ENCODE measurements around the gene ARSI. TPM values are rescaled to one million over a fixed set of nuclear protein-coding genes. Genes with fewer than 3 reads are reported as not detected.

The ARSI gene
- total RNA-seq, 1 experiment from 2014 or later, result 6.3 TPM

DNA sequence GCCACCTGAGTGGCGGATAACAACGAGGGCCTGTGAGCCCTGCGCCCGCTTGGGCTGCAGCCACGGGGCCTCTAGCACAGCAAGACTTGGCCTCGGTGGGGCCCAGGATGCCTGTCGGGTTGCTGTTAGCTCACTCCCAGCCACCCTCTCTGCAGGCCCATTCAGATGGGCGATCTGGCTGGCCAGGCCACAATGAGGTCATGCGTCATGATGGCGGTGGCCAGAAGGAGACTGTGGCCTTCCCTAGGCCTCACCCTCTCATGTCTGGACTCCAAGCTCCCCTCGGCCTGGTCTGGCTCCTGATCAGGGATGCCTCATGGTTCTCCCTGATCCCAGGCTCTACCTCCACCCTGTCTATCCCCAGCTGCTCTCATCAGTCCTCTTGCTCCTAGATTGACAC lies 35.8 kb upstream of the ARSI start:
- Histone ChIP-seq H2AFZ (ENCODE audit: low read length) (no peak overlapping the region), H4K20me1 (ENCODE audit: low read length) (no peaks in the 10 kb centered on the region), H3K9me3 (ENCODE audit: low read length) (no peaks in the 10 kb centered on the region), H3K9ac (ENCODE audit: low read length) (no peak overlapping the region), H3F3A (ENCODE audit: low read length, unreplicated experiment) (no peaks in the 10 kb centered on the region), H3K27ac (ENCODE audit: low read length) (no peak overlapping the region), H3K79me2 (ENCODE audit: low read length) (no peaks in the 10 kb centered on the region), H3K9me2 (replicated peaks; ENCODE audit: low read length) (peaks cover 7% of the 10 kb centered on the region), H3K4me2 (ENCODE audit: low read length) (no peak overlapping the region), H3K4me3 (ENCODE audit: low read length) (no peak overlapping the region), H3K36me3 (ENCODE audit: low read depth, low read length) (no peaks in the 10 kb centered on the region), H3K27me3 (ENCODE audit: low read length) (no peaks in the 10 kb centered on the region), H3K4me1 (ENCODE audit: insufficient read depth, low read length) (no peaks in the 10 kb centered on the region)
- intact Hi-C loops (cut with micrococcal nuclease), result no loop called here
- DNase-seq (no peak), ATAC-seq (no peak)
- ChIA-PET CTCF (no interaction called here), POLR2A (ENCODE audit: unreplicated experiment) (no interaction called here)
- TF ChIP-seq, protein P1, sequence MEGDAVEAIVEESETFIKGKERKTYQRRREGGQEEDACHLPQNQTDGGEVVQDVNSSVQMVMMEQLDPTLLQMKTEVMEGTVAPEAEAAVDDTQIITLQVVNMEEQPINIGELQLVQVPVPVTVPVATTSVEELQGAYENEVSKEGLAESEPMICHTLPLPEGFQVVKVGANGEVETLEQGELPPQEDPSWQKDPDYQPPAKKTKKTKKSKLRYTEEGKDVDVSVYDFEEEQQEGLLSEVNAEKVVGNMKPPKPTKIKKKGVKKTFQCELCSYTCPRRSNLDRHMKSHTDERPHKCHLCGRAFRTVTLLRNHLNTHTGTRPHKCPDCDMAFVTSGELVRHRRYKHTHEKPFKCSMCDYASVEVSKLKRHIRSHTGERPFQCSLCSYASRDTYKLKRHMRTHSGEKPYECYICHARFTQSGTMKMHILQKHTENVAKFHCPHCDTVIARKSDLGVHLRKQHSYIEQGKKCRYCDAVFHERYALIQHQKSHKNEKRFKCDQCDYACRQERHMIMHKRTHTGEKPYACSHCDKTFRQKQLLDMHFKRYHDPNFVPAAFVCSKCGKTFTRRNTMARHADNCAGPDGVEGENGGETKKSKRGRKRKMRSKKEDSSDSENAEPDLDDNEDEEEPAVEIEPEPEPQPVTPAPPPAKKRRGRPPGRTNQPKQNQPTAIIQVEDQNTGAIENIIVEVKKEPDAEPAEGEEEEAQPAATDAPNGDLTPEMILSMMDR (conservative IDR thresholded peaks at IDR 0.05; ENCODE audit: low read depth, low read length), result no peak
- no peak for TF ChIP-seq EZH2 (IDR thresholded peaks at IDR 0.05; ENCODE audit: low read length, unreplicated experiment)
- no peak for TF ChIP-seq EZH2phosphoT487 (IDR thresholded peaks at IDR 0.05; ENCODE audit: borderline replicate concordance, low read length)
- no TSS peak for BruUV-seq (replicated peaks)

DNA sequence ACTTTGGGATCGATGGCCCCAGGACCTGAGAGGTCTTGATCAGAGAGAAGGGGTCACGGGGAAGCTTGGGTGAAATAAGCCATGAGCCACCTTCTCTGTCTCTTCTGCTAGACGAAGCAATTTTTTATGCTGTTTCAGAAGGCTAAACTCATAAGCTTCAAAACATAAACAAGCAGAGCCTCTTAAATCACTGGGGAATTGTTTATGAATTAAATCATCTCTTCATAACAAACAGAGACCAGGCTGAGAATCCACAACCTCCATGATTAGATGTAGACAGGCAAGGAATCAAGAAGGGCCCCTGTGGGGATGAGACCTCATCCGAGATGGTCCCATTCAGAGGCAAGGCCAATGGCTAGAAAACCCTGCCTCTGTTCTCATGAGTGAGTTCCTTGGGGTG lies 33.1 kb upstream of the ARSI start:
- no peak for TF ChIP-seq EZH2 (IDR thresholded peaks at IDR 0.05; ENCODE audit: low read length, unreplicated experiment)
- TF ChIP-seq, protein P1 (conservative IDR thresholded peaks at IDR 0.05; ENCODE audit: low read depth, low read length), result no peak
- no peak for TF ChIP-seq EZH2phosphoT487 (IDR thresholded peaks at IDR 0.05; ENCODE audit: borderline replicate concordance, low read length)
- Histone ChIP-seq H3K79me2 (ENCODE audit: low read length) (no peaks in the 10 kb centered on the region), H3K4me1 (ENCODE audit: insufficient read depth, low read length) (no peaks in the 10 kb centered on the region), H4K20me1 (ENCODE audit: low read length) (no peaks in the 10 kb centered on the region), H2AFZ (ENCODE audit: low read length) (no peak overlapping the region), H3K9ac (ENCODE audit: low read length) (no peak overlapping the region), H3K9me2 (replicated peaks; ENCODE audit: low read length) (peaks cover 7% of the 10 kb centered on the region), H3K4me2 (ENCODE audit: low read length) (no peak overlapping the region), H3F3A (ENCODE audit: low read length, unreplicated experiment) (no peaks in the 10 kb centered on the region), H3K27me3 (ENCODE audit: low read length) (no peaks in the 10 kb centered on the region), H3K36me3 (ENCODE audit: low read depth, low read length) (no peaks in the 10 kb centered on the region), H3K9me3 (ENCODE audit: low read length) (no peaks in the 10 kb centered on the region), H3K27ac (ENCODE audit: low read length) (no peak overlapping the region), H3K4me3 (ENCODE audit: low read length) (no peak overlapping the region)
- BruUV-seq (replicated peaks), result no TSS peak
- ATAC-seq, result no peak
- CTCF ChIA-PET, result interaction anchor here (1.1 kb wide), 1 partner anchor 15 kb away, joined by 3 read pairs; no protein-coding TSS in a partner anchor
- POLR2A ChIA-PET (ENCODE audit: unreplicated experiment), result no interaction called here
- DNase-seq, result no peak
- intact Hi-C loops (cut with micrococcal nuclease), result no loop called here

- Histone ChIP-seq H3K27ac (ENCODE audit: low read length) (no peak overlapping the region), H3K9ac (ENCODE audit: low read length) (no peak overlapping the region), H3K9me2 (replicated peaks; ENCODE audit: low read length) (peaks cover 7% of the 10 kb centered on the region), H3F3A (ENCODE audit: low read length, unreplicated experiment) (no peaks in the 10 kb centered on the region), H3K9me3 (ENCODE audit: low read length) (no peaks in the 10 kb centered on the region), H3K4me1 (ENCODE audit: insufficient read depth, low read length) (no peaks in the 10 kb centered on the region), H3K4me3 (ENCODE audit: low read length) (no peak overlapping the region), H2AFZ (ENCODE audit: low read length) (no peak overlapping the region), H4K20me1 (ENCODE audit: low read length) (no peaks in the 10 kb centered on the region), H3K36me3 (ENCODE audit: low read depth, low read length) (no peaks in the 10 kb centered on the region), H3K79me2 (ENCODE audit: low read length) (no peaks in the 10 kb centered on the region), H3K27me3 (ENCODE audit: low read length) (no peaks in the 10 kb centered on the region), H3K4me2 (ENCODE audit: low read length) (no peak overlapping the region)
- DNase-seq (no peak), ATAC-seq (no peak)
- no TSS peak for BruUV-seq (replicated peaks)
- TF ChIP-seq EZH2phosphoT487 (IDR thresholded peaks at IDR 0.05; ENCODE audit: borderline replicate concordance, low read length) (no peak), EZH2 (IDR thresholded peaks at IDR 0.05; ENCODE audit: low read length, unreplicated experiment) (no peak)
- TF ChIP-seq, protein P1 (conservative IDR thresholded peaks at IDR 0.05; ENCODE audit: low read depth, low read length), result no peak
- intact Hi-C loops (cut with micrococcal nuclease), result no loop called here
- ChIA-PET CTCF (no interaction called here), POLR2A (ENCODE audit: unreplicated experiment) (no interaction called here)
These were observed 30.7 kb upstream of the ARSI start for GRCh38 chr5:150333400-150333799.

Data from PC-3 (cell line).